Endothelial cell of umbilical vein (primary cell): ENCODE measurements around the gene NRXN3.

Experiments
- GATA2 ChIP-seq: IDR thresholded peaks from 2 replicates; pipeline ENCODE4 v1.7.0; 2011; ENCODE audit warnings: low read depth, mild to moderate bottlenecking, moderate library complexity, mixed read lengths, low read length; ENCODE audit not compliant: insufficient read length, insufficient read depth
- MAX ChIP-seq: IDR thresholded peaks from 2 replicates; pipeline ENCODE4 v1.6.1; 2011; ENCODE audit not compliant: insufficient read depth, insufficient read length
- MYC ChIP-seq: IDR thresholded peaks from one replicate; pipeline ENCODE4 v1.6.1; 2011; ENCODE audit warnings: mild to moderate bottlenecking, low read depth, low read length
- TF ChIP-seq, protein P1 (sequence below), 2 donors: IDR thresholded peaks; 1 replicate in 1 of 2; 2 replicates in 1 of 2; pipeline ENCODE4 v1.5.1; 2011; ENCODE audit warnings: low read length in 2 of 2, mild to moderate bottlenecking in 2 of 2, moderate library complexity in 2 of 2, control low read depth in 1 of 2, inconsistent platforms in 1 of 2, low read depth in 1 of 2; ENCODE audit not compliant: insufficient read depth in 1 of 2; ENCODE audit errors: extremely low read depth in 1 of 2

DNA sequence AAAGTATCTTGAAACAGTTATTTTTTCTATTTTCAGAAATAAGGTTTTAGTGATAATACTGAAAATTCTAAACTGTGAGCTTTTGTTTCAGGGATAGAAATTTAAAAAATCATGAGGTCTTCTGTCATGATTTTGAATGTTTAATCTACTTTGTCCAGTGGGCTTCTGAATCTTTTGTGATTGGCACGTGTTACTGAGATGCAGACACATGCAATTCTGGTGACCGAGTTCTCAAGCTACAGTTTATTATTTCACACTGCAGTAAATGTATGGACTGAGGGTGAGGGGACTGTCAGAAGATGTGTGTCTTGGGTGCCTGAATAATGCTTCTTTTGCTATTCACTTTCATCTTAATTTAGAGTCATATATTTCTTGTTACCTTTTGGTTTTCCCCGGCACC, 1262.5 kb downstream of the NRXN3 start:
- TF ChIP-seq GATA2, result no peak
- no peak for TF ChIP-seq MYC
- TF ChIP-seq, protein P1, sequence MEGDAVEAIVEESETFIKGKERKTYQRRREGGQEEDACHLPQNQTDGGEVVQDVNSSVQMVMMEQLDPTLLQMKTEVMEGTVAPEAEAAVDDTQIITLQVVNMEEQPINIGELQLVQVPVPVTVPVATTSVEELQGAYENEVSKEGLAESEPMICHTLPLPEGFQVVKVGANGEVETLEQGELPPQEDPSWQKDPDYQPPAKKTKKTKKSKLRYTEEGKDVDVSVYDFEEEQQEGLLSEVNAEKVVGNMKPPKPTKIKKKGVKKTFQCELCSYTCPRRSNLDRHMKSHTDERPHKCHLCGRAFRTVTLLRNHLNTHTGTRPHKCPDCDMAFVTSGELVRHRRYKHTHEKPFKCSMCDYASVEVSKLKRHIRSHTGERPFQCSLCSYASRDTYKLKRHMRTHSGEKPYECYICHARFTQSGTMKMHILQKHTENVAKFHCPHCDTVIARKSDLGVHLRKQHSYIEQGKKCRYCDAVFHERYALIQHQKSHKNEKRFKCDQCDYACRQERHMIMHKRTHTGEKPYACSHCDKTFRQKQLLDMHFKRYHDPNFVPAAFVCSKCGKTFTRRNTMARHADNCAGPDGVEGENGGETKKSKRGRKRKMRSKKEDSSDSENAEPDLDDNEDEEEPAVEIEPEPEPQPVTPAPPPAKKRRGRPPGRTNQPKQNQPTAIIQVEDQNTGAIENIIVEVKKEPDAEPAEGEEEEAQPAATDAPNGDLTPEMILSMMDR (IDR thresholded peaks at IDR 0.05; ENCODE audit: extremely low read depth in 1 of 2, insufficient read depth in 1 of 2, low read depth in 1 of 2, low read length in 2 of 2), result no peak
- TF ChIP-seq MAX, result no peak
